Uterus (tissue), 2 donors: ENCODE measurements around the gene SH3PXD2B.
"Not testable (repeated sequence)": the region's sequence is repeated elsewhere in the genome, so short reads cannot be mapped to it uniquely, and the experiment has no call there.

Experiments
- CTCF ChIP-seq, 4 experiments: fragments of 200-600 bp in 2 of 4; fragments of 450-650 bp in 2 of 4; sonication (generic) in 2 of 4; IDR thresholded peaks; one replicate each; pipeline ENCODE4 v1.5.1; 2016 to 2019; ENCODE audit warnings: antibody characterized with exemption in 4 of 4, mild to moderate bottlenecking in 2 of 4, moderate library complexity in 1 of 4
- POLR2A ChIP-seq, 2 donors: fragments of 450-650 bp; IDR thresholded peaks; one replicate each; pipeline ENCODE4 v1.6.1; 2016; ENCODE audit warnings: antibody characterized with exemption in 2 of 2, mild to moderate bottlenecking in 1 of 2, moderate library complexity in 1 of 2

DNA sequence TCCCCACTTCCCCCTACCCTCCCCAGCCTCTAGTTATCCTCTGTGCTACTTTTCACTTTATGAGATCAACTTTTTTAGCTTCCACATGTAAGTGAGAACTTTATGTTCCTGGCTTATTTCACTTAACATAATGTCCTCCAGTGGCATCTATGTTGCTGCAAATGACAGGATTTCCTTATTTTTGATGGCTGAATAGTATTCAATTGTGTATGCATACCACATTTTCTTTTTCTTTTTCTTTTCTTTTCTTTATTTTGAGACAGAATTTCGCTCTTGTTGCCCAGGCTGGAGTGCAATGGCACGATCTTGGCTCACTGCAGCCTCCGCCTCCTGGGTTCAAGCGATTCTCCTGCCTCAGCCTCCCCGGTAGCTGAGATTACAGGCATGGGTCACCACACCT lies 44.8 kb downstream of the SH3PXD2B start:
- not testable (repeated sequence) for TF ChIP-seq CTCF, POLR2A (IDR thresholded peaks at IDR 0.05)
